OCI-M2 (cell line): Measurements from ENCODE around the gene NIM1K.
"Not testable (repeated sequence)": the region's sequence is repeated elsewhere in the genome, so short reads cannot be mapped to it uniquely, and the experiment has no call there.

ENCODE experiments used
- DNase-seq: peaks from one replicate; lab custom pipeline; 2025; ENCODE audit not compliant: unreplicated experiment; lab: John Stamatoyannopoulos, UW

Gene NIM1K

DNA sequence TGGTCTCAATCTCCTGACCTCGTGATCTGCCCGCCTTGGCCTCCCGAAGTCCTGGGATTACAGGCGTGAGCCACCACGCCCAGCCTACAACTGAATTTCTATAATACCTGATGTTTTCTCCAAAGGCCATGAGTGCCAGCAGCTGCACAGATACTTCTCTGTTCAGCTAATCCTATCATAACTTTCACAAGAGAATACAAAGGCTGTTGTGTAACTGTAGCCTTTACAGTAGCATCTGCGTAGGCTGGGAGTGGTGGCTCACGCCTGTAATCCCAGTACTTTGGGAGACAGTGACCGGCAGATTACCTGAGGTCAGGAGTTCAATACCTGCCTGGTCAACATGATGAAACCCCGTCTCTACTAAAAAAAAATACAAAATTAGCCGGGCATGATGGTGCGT lies 8.9 kb upstream of the NIM1K start:
- DNase-seq, result not testable (repeated sequence)

DNA sequence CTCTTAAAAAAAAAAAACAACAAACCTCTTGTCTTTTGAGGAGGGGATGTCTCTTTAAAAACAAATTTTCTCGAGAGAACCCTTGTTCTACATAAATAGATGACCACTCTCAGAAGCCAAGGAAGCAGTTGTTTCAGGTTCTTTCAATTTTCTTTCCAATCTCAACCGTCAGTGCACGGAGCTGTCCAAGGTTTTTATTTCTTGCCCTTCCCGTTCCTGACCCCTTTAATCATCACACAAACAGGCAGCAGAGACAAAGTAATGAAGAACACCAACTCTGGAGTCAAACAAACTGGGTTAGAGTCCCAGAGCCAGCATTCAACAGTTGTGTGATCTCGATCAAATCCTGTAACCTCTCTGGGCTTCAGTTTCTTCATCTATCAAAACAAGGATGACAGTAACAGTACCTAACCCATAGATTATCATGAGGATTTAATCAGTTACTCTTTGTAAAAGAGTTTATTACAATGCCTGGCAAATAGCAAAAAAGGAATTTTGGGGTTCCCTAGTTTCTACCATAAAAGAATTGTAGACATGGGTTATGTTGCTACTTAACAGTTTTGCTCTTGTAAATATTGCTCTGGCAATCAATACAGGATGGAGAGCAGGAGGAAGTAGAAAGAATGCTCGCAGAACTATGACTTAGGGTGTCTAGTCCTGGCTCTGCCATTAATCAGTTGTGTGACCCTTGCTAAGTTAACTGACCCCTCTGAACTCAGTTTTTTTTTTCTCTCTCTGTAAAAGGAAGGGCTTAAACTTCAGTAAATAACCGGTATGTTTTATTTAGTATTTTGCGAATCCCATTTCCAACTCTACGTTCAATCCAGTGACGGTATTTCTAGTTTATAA lies 1.0 kb upstream of the NIM1K start:
- no peak for DNase-seq

DNA sequence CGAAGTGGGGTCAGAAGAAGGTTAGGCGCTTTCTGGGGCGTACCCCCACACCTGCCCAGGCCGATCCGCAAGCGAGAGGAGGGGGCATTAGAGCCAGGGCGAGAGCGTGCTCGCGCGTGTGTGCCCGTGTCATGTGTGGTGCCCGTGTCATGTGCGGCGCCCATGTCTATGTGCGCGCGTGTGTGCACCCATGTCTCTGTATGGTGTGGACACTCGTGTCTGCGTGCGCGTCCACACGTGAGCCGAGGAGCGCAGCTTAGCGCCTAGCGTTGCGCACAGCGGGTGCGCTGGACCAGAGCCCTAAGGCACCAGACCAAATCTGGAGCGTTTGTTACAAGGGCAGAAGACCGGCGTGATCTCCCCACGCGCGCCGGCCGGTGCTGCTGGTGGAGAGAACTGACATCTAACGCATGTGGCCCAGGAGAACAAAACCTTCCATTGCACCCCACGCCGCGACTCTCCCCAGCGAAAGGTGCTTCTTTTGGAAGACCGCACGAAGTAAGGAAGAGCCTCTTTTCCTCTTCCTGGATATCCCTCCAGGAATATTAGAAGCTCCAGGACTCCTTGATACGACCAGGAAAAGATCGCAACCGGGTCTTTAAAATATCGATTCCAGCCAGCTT lies 644 bp downstream of the NIM1K start:
- DNase-seq, result no peak

DNA sequence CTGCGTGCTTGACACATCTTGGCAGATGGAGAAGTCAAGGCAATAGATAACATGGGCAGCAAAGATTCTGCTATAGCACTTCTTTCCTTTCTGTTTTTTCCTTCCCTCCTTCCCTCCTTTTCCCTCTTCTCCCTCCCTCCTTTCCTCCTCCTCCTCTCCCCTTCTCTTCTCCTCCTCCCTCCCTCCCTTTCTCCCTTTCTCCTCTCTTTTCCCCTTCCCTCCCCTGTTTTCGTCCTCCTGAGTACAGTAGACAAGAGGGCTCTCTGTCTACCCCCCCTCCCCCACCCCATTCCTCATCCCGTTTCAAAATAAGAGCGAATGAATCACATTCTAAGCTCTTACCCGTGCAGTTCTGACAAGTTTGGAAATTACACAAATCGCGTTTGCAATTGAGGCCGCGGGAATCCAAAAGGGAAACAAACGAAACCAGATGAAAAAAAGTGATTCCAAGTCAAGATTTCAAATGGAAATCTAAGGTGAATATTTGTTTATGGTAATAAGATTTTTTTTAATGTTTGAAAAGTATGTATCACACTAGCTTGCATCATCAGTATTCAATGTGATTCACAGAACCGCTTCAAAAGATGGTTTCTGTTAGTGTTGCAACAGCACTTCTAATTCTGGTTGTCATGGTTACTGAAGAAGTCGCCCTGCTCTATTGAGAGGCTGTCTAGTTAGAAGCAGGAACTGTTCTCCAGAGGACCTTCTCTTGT lies 1.3 kb downstream of the NIM1K start:
- no peak for DNase-seq

DNA sequence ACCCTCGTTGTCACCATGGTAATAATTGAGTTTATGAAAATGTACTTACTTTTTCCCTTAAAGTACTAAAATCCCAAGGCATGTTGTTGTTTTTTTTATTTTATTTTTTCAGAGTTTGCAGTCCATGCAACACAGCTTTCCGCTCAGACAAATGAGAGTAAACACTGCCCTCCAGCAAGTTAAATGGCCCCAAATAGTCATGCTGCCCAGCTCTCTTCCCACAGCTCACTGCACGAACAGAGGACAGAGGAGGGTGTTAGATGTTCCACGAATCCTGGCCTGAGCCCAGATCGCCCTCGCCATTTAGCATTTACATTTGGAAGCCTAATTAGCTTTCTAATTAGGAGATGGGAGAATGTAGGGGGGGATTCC lies 1.9 kb downstream of the NIM1K start:
- no peak for DNase-seq

DNA sequence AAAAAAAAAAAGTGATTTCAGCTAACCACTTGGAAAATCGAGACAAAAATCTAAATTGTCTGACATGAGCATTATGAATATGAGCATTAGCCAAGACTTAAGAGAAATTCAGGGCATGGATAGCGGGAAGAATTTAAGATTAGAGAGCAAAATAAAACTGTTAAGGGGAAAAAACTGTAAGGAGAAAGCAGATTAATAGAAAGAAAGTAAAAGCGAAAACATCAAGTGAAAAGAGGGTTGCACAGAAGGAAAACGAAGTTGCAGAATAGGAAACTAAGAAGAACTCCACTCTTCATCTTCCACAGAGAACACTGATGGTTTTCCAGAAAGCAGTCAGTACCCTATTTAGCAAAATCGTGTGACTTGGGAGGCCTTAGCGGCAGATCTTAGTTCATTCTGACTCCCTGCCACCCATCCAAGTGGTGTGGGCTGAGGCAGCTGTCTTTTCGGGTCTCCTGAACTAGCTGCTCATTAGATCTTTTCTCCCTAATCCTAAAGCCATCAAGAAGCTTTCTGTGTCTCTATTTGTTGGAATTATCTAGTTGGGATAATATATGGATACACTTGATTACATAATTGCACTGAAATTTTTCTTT lies 3.7 kb downstream of the NIM1K start:
- no peak for DNase-seq

GRCh38 chr5:43197535-43197934 lies 5.5 kb downstream of the NIM1K start:
- DNase-seq, result no peak

DNA sequence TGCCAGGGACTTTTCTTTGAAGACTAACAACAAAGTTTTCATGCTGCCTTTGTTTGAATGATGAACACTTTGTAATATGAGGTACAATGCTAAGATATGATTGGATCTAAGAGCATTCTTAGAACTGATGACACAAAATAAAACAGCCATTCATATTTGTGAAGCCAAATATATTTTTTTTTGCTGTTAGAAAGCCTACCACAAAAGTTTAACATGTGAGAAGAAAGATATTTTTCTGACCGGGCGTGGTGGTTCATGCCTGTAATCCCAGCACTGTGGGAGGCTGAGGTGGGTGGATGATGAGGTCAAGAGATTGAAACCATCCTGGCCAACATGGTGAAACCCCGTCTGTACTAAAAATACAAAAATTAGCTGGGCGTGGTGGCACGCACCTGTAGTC lies 9.4 kb downstream of the NIM1K start:
- not testable (repeated sequence) for DNase-seq

- DNase-seq, result no peak
Measured at GRCh38 chr5:43202380-43202779, 10.4 kb downstream of the NIM1K start.

DNA sequence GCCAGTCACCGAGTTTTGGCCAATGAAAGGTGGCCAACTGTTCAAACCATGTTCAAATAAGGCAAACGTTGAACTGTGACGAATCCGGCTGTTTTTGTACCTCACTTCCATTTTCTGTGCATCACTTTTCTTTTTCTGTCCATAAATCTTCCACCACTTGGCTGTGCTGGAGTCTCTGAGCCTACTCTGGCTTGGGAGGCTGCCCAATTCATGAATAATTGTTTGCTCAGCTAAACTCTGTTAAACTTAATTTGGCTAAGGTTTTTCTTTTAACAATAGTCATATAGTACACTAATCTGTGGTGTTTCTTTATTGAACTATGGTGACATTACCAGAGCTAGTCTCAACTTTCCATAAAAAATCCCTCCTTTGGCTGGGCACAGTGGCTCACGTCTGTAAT lies 11.3 kb downstream of the NIM1K start:
- DNase-seq, result no peak

DNA sequence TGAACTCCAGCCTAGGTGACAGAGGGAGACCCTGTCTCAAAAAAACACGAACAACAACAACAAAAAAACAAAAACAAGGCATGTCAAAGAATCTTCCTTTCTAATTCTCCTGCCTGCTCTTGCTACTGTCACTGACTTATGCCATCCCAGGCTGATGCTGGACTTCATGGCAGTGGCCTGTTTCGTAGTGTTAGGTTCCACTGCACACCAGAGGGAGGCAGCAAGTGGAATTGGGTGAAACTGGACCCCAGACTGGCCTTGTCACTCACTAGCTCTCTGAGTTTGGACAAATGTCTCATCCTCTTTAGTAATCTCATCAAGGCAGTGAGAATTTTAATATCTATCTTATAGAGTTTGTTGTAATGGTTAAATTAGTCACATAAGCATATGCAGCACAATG lies 12.9 kb downstream of the NIM1K start:
- no peak for DNase-seq

DNA sequence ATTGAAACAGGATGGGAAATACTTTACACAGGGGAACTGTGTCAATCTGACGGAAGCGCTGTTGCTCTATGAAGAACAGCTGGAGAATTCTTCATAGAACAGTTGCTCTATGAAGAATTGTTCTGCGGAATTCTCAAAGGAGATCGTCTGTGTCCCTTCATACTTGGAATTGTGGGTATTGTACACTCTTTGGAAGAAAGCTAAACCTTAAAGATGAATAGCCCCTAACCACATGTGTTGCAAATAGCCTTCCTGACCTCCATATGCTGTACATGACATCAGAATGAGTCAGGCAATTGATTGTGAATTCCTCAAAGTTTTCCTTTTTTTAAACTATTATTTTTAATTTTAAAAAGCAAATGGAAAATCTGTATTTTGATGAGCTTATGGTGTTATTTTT lies 15.6 kb downstream of the NIM1K start:
- DNase-seq, result no peak

- DNase-seq, result no peak
Measured at GRCh38 chr5:43208658-43209057, 16.6 kb downstream of the NIM1K start.

DNA sequence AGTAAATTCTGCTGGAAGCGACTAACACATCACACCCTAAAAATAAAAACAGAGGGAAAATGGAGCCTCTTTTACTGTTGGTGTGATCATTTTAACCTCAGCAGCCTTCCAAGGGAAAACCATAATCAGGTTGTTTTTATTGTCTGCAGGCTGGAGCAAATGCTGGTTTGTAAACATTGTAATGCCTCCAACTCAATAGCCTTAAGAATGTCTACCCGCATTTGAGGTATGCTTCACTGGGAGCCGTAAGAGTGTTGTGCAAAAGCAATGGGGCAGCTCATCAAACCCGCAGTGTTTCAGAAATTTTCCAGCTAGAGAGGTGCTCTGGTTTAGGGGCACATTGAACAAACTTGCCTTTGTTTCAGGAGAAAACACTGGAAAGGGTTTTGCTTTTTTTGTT lies 17.0 kb downstream of the NIM1K start:
- DNase-seq, result no peak

GRCh38 chr5:43209833-43210232 lies 17.8 kb downstream of the NIM1K start:
- DNase-seq, result no peak

GRCh38 chr5:43210570-43210969 lies 18.5 kb downstream of the NIM1K start:
- DNase-seq, result no peak

GRCh38 chr5:43213951-43214350 lies 21.9 kb downstream of the NIM1K start:
- no peak for DNase-seq

- DNase-seq, result no peak
Measured at GRCh38 chr5:43215073-43215631, 23.1 kb downstream of the NIM1K start.

GRCh38 chr5:43216941-43217340 lies 24.9 kb downstream of the NIM1K start:
- DNase-seq, result no peak

GRCh38 chr5:43219120-43219519 lies 27.1 kb downstream of the NIM1K start:
- DNase-seq, result no peak

DNA sequence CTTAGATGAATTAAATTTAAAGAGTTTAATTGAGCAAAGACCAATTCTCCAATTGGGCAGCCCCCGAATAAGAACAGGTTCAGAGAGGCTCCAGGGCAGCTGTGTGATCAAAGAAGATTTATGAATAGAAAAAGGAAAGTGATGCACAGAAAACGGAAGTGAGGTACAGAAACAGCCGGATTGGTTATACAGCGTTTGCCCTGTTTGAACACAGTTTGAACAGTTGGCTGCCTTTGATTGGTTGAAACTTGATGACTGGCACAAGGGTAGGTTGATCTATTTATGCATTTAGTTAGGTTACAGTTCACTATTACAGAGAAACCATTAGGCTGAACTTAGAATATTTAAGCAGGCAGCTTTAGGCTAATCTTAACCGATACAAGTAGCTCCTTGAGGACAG lies 29.5 kb downstream of the NIM1K start:
- DNase-seq, result no peak
